Heart right ventricle (tissue), 16 donors: Measurements from ENCODE around the gene PLCL2. TPM values are rescaled to one million over a fixed set of nuclear protein-coding genes. Genes with fewer than 3 reads are reported as not detected.

Source experiments
- ATAC-seq, 8 donors: fragments of 200-7000 bp; cut with Tn5 transposase; one replicate each; pipeline ENCODE4 v1.9.1; 2020; ENCODE audit warnings: mild to moderate bottlenecking in 8 of 8, moderate library complexity in 8 of 8, moderate number of reproducible peaks in 1 of 8
- DNase-seq, 2 donors: peaks; one replicate each; pipeline ENCODE4 v3.0.0-alpha.2; 2020
- H3K27ac ChIP-seq, 10 donors: fragments of 200-600 bp; sonication (generic) in 2 of 10; one replicate each; pipeline versions ENCODE4 v1.5.0 to v1.8.0; 2020 to 2022; ENCODE audit warnings: mild to moderate bottlenecking in 3 of 10
- H3K27me3 ChIP-seq, 7 donors: fragments of 200-600 bp; one replicate each; pipeline ENCODE4 v1.8.0; 2021 to 2022; ENCODE audit warnings: mild to moderate bottlenecking in 2 of 7
- H3K36me3 ChIP-seq, 9 donors: fragments of 200-600 bp; sonication (generic) in 1 of 9; one replicate each; pipeline versions ENCODE4 v1.5.0 to v1.8.0; 2020 to 2022; ENCODE audit warnings: mild to moderate bottlenecking in 2 of 9
- H3K4me1 ChIP-seq, 9 donors: fragments of 200-600 bp; sonication (generic) in 1 of 9; one replicate each; pipeline versions ENCODE4 v1.5.0 to v1.8.0; 2020 to 2022; ENCODE audit warnings: mild to moderate bottlenecking in 4 of 9
- H3K4me3 ChIP-seq, 10 donors: fragments of 200-600 bp; sonication (generic) in 2 of 10; one replicate each; pipeline versions ENCODE4 v1.5.0 to v1.8.0; 2020 to 2022; ENCODE audit warnings: mild to moderate bottlenecking in 7 of 10, moderate library complexity in 2 of 10
- H3K9me3 ChIP-seq, 11 donors: fragments of 200-600 bp in 10 of 11; sonication (generic) in 2 of 11; one replicate each; pipeline versions ENCODE4 v1.5.0 to v1.8.0; 2013 to 2022; ENCODE audit warnings: mild to moderate bottlenecking in 2 of 11, control low read depth in 1 of 11, moderate library complexity in 1 of 11
- WGBS, 2 donors: extraction: QIAGEN DNeasy Blood & Tissue Kit; methylation state at CpG; one replicate each; pipeline ENCODE4 v1.1.7; 2013; ENCODE audit warnings: inconsistent platforms in 1 of 2; 5-methylcytosine and 5-hydroxymethylcytosine counted together
- intact Hi-C, 10 donors: fragments of 100-400 bp; cut with DNase I; formaldehyde crosslinking; loops; one replicate each; pipeline versions ENCODE4 v1.11.1 to v1.14.2; 2022
- polyA plus RNA-seq, 2 donors: library from polyadenylated mRNA; stranded (reverse); fragments of 200-250 nt; gene quantifications; one replicate each; pipeline ENCODE4 v1.2.3, GENCODE V29; 2013
- total RNA-seq, 10 donors: library from RNA; stranded (reverse); fragmentation: NEBNext Ultra II Directional in 3 of 10; extraction: Animal tissue kit (Norgen Biotek cat#: 25700) in 3 of 10; gene quantifications; one replicate each; pipeline versions ENCODE4 v1.2.1 to v1.2.4, GENCODE V29; 2021 to 2023
- TF ChIP-seq, protein P1 (sequence below), 9 donors: fragments of 200-600 bp; sonication (generic) in 2 of 9; IDR thresholded peaks; one replicate each; pipeline versions ENCODE4 v1.5.0 to v1.8.0; 2021 to 2022; ENCODE audit warnings: antibody characterized with exemption in 9 of 9, mild to moderate bottlenecking in 5 of 9, moderate library complexity in 1 of 9
- donor health status: Arrhythmogenic right ventricular cardiomyopathy.
- donor health status: ischemic (EF 13 %, LVEDD 7.1; RV severe dilation, severe dysfunction).
- donor health status: healthy with polysubstance abuse.
- donor health status: DM: no; HTN: yes; CAD: no.
- donor health status: DM: no; HTN: no; CAD: no.
- donor health status: ischemic (EF 25% LVEDD 6.9; RV normal size, moderate dysfunction).
- donor health status: ischemic (EF 25% LVEDD 5.7; RV mildly dilated, moderate dysfunction).
- donor health status: healthy.
- donor health status: DM: yes; HTN: yes; CAD: no.
- donor health status: Ischemic cardiomyopathy.
- donor health status: ischemic (EF 35%, LVEDD 5.7; RV mildly dilated, moderate dysfunction).
- donor health status: nonischemic (EF 11% LVEDD 7.7; RV severe dilation, severe dysfunction).
- donor health status: DM: yes; HTN: yes; CAD: no.
- donor health status: PGD.
- donor health status: ischemic (EF 29% LVEDD 5.4; RV normal size, mild dysfunction).
- donor health status: nonischemic (EF 23%, LVEDD 6.1; RV moderate dilation, normal function).

Gene PLCL2
- total and polyA plus RNA-seq, 12 donors, result 8.7 to 79.8 (median 53.0) TPM

DNA sequence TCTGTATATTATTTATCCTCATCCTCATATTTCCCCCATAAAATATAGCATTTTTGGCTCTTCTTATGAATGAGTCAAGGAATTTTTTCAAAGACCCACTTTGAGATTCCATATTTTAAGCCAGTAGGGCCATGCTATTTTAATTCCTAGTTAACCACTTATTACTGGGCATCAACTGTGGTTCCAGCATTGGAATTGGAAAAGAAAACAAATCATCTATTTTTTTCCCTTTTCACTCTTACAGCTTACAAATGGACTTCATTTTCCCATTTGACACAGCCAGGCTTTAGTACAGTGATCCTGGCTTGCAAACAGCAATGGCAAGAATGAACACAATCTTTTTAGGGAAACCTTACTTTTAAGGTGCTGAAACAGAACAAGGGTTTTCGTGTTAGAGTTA is 19.4 kb upstream of the PLCL2 start:
- Histone ChIP-seq H3K27ac (no peak overlapping the region), H3K27me3 (no peaks in the 10 kb centered on the region), H3K4me1 (peaks cover 0 to 32% (median 0%) of the 10 kb centered on the region in 9 donors), H3K9me3 (peaks cover 0 to 10% (median 0%) of the 10 kb centered on the region in 11 donors), H3K4me3 (no peak overlapping the region), H3K36me3 (no peaks in the 10 kb centered on the region)
- ATAC-seq (no peak), DNase-seq (no peak)
- intact Hi-C loops, result no loop called here
- 96 to 98% methylated on average over 1 of the region's 1 CpG for WGBS, 2 donors
- TF ChIP-seq, protein P1, sequence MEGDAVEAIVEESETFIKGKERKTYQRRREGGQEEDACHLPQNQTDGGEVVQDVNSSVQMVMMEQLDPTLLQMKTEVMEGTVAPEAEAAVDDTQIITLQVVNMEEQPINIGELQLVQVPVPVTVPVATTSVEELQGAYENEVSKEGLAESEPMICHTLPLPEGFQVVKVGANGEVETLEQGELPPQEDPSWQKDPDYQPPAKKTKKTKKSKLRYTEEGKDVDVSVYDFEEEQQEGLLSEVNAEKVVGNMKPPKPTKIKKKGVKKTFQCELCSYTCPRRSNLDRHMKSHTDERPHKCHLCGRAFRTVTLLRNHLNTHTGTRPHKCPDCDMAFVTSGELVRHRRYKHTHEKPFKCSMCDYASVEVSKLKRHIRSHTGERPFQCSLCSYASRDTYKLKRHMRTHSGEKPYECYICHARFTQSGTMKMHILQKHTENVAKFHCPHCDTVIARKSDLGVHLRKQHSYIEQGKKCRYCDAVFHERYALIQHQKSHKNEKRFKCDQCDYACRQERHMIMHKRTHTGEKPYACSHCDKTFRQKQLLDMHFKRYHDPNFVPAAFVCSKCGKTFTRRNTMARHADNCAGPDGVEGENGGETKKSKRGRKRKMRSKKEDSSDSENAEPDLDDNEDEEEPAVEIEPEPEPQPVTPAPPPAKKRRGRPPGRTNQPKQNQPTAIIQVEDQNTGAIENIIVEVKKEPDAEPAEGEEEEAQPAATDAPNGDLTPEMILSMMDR (IDR thresholded peaks at IDR 0.05), result no peak

DNA sequence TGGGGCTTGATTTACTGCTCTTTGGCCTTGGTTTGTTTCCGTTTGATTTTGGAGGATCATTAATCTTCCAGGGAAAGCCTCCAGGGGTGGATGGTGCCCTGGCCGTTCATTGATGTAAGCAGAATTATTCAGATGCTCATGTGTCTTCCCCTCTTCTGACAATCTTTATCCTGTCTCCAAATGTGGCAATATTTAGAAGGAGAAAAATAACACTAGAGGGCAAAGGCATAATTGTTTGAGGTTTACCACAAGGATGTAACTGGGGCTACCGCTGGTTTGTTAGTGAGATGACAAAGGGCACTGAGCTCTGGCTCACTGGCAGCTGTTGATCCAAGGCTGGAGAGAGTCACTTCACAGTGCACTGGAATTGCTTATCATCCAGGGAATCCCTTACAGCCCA is 18.2 kb upstream of the PLCL2 start:
- ATAC-seq (no peak), DNase-seq (no peak)
- WGBS, 2 donors, result 52 to 61% methylated on average over 3 of the region's 3 CpGs
- TF ChIP-seq, protein P1 (IDR thresholded peaks at IDR 0.05), result no peak
- H3K27me3 ChIP-seq, result no peaks in the 10 kb centered on the region
- intact Hi-C loops, result no loop called here
- no peak overlapping the region for H3K4me3 ChIP-seq
- H3K36me3 ChIP-seq, result no peaks in the 10 kb centered on the region
- H3K4me1 ChIP-seq, result peaks cover 0 to 36% (median 0%) of the 10 kb centered on the region in 9 donors
- no peak overlapping the region for H3K27ac ChIP-seq
- H3K9me3 ChIP-seq, result peaks cover 0 to 10% (median 0%) of the 10 kb centered on the region in 11 donors

DNA sequence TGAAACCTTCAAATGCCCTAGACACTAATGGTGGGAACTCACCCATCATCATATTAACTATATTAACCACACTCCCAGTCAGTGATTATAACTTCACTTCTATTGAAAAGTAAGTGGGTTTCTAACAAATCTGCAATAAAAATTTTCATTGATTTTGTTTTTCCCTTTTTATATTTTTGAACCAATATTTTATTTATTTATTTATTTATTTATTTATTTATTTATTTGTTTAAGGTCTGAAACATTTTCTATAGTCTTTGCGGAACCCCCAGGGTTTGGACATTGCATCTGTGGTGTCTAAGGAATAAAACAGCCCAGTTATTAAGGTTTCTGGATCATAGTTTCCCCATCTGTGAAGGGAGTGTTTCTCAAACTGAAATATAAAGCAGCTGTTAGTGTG is 16.2 kb upstream of the PLCL2 start:
- Histone ChIP-seq H3K27ac (no peak overlapping the region), H3K4me1 (peaks cover 0 to 48% (median 0%) of the 10 kb centered on the region in 9 donors), H3K4me3 (no peak overlapping the region), H3K27me3 (no peaks in the 10 kb centered on the region), H3K9me3 (no peaks in the 10 kb centered on the region), H3K36me3 (no peaks in the 10 kb centered on the region)
- no peak for DNase-seq
- TF ChIP-seq, protein P1 (IDR thresholded peaks at IDR 0.05), result no peak
- ATAC-seq, result no peak
- 98 to 100% methylated on average over 1 of the region's 1 CpG for WGBS, 2 donors
- intact Hi-C loops, result no loop called here

DNA sequence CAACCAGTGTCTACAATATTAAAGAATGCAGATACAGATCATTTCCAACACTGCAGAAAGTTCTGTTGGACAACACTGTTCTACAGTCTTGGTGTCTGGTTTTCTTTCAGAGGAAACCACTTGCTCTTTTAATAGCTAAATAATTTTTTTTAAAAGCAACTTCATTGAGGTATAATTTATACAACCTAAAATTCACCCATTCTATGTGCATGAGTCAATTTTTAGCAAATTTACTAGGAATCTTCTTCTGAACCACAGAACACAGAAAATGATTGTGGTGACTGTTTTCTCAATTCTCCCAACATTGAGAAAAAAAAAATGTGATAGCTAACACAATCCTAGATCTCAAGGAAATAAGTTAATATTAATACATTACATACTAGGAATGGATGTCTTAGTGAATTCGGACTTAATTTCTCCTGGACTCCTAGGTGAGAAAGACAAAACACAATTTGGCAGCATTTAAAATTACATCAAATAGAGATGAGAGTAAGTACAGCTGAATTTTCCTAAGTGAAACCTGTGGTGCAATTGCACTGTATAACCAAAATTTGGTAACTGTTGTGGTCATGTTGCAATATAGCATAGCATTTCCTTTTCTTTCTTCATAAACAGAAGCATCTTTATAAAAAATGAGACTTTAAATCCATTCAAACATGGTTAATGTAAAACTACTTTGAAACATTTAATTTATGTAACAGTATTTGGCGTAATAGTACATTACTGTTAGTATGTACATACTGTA is 15.3 kb upstream of the PLCL2 start:
- WGBS, 2 donors, result 51 to 76% methylated on average over 2 of the region's 2 CpGs
- H3K4me1 ChIP-seq, result peaks cover 0 to 48% (median 0%) of the 10 kb centered on the region in 9 donors
- no peak overlapping the region for H3K27ac ChIP-seq
- TF ChIP-seq, protein P1 (IDR thresholded peaks at IDR 0.05), result no peak
- H3K36me3 ChIP-seq, result no peaks in the 10 kb centered on the region
- intact Hi-C loops, result loop anchor here in 1 of 10 donors (10.0 kb wide), 1 partner anchor 265 kb away; the partner anchor contains the start of gene DAZL
- no peaks in the 10 kb centered on the region for H3K27me3 ChIP-seq
- DNase-seq (no peak), ATAC-seq (no peak)
- H3K9me3 ChIP-seq, result no peaks in the 10 kb centered on the region
- no peak overlapping the region for H3K4me3 ChIP-seq
